Kidney epithelial cell (primary cell): Measurements from ENCODE around the gene CDK17. TPM values are rescaled to one million over a fixed set of nuclear protein-coding genes. Genes with fewer than 3 reads are reported as not detected.

Source experiments
- DNase-seq: peaks from one replicate; pipeline ENCODE4 v3.0.0-alpha.2; 2010; ENCODE audit warnings: low read depth
- H3K27me3 ChIP-seq: 2 replicates; pipeline ENCODE4 v1.6.0; 2011; ENCODE audit warnings: low read length; ENCODE audit not compliant: control insufficient read depth, insufficient read depth
- H3K36me3 ChIP-seq: 2 replicates; pipeline ENCODE4 v1.5.1; 2011; ENCODE audit warnings: low read length; ENCODE audit not compliant: control insufficient read depth, insufficient read depth
- H3K4me3 ChIP-seq: 2 replicates; pipeline ENCODE4 v1.5.1; 2011; ENCODE audit warnings: low read depth, mild to moderate bottlenecking, control low read depth, low read length
- total RNA-seq: library from RNA; depleted of rRNA; stranded (reverse); fragments of >200 nt; gene quantifications from 2 replicates; pipeline ENCODE4 v1.2.3, GENCODE V29; 2015
- TF ChIP-seq, protein P1 (sequence below): IDR thresholded peaks from 2 replicates; pipeline ENCODE4 v1.5.1; 2011; ENCODE audit warnings: mild to moderate bottlenecking, moderate library complexity, low read length, control low read depth, inconsistent platforms; ENCODE audit not compliant: insufficient read depth, poor library complexity, severe bottlenecking

Gene CDK17
- total RNA-seq, 1 donor from 2014 or later, result 46.4 TPM

DNA sequence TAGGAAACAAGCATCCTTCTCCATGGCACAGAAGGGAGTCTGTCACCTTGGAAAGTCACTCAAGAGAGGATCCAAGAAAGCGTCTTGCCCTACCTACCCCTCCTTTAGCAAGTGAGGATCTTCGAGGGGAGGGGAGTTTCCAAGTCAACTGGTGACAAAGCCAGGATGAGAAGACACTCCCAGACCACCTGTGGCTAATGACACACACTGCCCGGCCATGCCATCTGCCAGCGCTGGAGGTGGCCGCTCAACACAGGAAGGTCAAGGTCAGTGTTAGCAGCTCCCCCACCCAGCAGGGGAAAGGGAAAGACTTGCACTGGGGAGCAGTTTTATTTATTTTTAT is 164.8 kb downstream of the CDK17 start:
- no peak overlapping the region for H3K4me3 ChIP-seq
- peaks cover 1% of the 10 kb centered on the region for H3K36me3 ChIP-seq
- TF ChIP-seq, protein P1, sequence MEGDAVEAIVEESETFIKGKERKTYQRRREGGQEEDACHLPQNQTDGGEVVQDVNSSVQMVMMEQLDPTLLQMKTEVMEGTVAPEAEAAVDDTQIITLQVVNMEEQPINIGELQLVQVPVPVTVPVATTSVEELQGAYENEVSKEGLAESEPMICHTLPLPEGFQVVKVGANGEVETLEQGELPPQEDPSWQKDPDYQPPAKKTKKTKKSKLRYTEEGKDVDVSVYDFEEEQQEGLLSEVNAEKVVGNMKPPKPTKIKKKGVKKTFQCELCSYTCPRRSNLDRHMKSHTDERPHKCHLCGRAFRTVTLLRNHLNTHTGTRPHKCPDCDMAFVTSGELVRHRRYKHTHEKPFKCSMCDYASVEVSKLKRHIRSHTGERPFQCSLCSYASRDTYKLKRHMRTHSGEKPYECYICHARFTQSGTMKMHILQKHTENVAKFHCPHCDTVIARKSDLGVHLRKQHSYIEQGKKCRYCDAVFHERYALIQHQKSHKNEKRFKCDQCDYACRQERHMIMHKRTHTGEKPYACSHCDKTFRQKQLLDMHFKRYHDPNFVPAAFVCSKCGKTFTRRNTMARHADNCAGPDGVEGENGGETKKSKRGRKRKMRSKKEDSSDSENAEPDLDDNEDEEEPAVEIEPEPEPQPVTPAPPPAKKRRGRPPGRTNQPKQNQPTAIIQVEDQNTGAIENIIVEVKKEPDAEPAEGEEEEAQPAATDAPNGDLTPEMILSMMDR, result no peak
- no peak for DNase-seq
- no peaks in the 10 kb centered on the region for H3K27me3 ChIP-seq

DNA sequence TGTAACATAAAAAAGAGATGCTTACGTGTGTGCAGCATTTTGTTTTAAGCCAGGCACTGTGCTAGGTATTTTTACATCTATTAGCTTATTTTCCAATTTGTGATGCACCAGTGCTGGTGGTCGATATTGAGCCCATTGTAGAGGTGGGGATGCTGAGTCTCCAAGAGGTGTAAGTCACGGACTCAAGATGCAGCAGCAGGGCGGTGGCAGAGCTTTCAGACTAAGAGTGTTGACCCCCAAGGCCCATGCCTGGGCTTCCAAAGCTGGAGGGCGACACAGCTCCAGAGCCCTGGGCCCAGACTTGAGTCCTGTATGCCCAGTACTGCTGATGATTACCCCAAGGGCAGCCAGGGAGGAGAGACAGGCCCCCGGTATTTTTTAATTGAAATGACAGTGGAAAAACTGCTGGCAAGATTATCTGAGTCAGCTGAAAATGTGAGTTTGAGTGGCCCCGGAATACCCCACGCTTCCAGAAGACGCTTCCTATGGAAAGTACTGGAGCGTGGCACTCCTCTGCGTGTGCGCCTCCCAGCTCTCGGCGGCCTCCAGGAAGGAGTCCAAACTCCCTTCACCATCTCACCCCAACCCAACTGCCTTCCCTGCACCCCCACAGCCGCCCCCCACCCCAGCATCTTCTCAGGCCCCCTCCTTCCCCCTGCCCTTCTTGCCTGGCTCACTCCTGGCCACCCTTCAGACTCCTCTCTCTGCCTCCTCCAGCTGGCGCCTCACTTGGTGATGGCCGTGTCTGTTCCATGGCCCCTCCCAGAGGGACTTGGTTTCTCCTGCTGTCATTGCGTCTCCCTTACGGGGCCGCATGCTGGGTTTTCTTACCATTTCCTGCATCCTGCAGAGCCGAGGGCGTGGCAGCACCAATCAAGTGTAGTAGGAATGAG is 165.4 kb downstream of the CDK17 start:
- Histone ChIP-seq H3K4me3 (no peak overlapping the region), H3K36me3 (peaks cover 1% of the 10 kb centered on the region), H3K27me3 (no peaks in the 10 kb centered on the region)
- TF ChIP-seq, protein P1, result no peak
- no peak for DNase-seq

DNA sequence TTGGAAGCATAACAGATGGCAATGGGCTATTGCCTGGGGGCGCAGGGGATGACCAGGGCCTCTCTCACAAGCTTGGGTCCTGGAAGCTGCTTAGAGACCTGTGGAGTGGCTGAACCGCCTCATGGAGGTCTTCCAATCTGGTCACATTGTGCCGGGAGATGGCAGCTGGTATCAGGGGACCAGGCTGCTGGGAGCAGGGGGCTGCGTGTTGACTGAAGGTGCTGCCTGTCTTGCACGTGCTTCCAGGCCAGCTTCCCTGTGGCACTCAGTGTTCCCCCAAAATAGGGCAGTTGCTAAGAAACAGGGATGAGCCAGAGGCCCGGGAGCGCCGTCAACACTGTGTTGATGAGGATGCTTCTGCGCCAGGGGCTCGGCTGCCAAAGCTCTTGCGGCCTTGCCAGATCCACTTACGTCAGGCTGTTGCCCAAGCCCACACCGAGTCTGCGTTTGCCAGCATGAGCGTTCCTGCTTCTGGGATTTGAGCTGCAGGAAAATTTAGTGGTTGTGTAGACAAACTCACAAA is 166.2 kb downstream of the CDK17 start:
- TF ChIP-seq, protein P1, result no peak
- H3K4me3 ChIP-seq, result no peak overlapping the region
- H3K36me3 ChIP-seq, result peaks cover 1% of the 10 kb centered on the region
- DNase-seq, result no peak
- H3K27me3 ChIP-seq, result no peaks in the 10 kb centered on the region

DNA sequence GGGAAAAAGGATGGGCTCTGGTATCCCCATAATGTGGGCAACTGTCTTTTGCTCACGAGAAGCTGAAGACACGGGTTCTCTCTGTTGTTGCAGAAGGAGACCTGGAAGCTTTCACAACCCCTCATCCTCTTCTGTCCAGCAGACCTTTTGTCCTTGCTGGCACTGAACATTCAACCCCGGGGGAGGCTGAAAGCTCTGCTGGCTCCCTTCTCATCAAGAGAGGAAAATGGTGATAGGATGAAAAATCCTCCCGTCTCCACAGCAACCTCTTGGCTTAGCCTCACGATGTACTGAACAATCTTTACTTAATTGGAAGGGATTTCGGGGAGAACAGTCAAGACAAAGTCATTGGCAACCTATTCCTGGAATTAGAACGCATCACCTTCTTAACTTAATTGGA is 167.1 kb downstream of the CDK17 start:
- no peaks in the 10 kb centered on the region for H3K27me3 ChIP-seq
- DNase-seq, result no peak
- TF ChIP-seq, protein P1, result no peak
- H3K4me3 ChIP-seq, result no peak overlapping the region
- H3K36me3 ChIP-seq, result peaks cover 1% of the 10 kb centered on the region

DNA sequence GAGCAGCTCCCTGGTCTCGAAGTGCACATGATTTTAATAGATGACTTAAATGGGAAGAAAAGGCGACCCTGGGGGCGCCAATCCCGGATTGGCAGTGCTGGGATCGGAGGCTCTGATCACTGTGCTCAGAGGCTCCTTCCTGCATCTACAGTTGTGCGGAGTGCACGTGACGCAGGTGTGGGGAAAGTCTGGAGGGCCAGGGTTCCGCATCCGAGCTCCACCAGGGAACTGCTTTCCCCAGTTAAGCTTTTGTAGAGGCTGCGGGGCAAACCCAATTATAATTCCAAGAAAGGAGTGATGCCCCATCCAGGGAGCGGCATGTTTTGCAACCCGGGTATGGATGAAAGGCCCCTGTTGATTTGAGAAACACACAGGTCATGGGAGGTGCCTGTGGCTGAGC is 169.6 kb downstream of the CDK17 start:
- TF ChIP-seq, protein P1, result no peak
- Histone ChIP-seq H3K27me3 (no peaks in the 10 kb centered on the region), H3K4me3 (no peak overlapping the region), H3K36me3 (peaks cover 1% of the 10 kb centered on the region)
- no peak for DNase-seq

DNA sequence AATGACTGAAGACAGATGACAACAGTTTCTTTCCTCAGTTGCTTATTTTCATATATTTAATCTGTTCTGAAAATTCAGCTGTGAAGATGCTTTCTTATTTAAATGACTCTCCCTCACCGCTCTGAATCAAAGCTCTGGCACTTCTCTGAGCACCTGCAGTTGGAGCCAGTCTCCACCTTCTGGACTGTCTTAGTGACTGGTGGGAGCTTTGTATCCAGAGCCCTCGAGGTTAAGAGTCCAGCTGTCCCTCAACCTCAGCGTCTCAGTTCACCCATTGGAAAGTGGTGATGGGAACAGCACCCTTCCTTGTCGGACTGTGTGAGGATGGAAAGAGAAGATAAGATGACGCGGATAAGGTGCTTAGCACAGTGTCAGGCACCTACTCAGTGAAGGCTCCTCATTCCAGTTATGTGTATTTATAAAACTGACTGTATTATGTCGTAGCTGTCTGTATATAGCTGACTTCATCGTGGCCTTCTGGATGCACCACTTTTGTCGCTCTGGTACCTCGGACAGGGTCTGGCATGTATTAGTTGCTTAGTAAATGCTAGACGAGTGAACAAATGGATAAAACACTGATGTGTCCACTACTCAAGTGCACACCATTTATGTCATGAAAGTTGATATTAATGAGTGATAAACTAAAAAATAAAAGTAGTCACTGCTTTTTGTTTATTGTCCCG is 171.5 kb downstream of the CDK17 start:
- no peak for DNase-seq
- TF ChIP-seq, protein P1, result no peak
- H3K36me3 ChIP-seq, result no peaks in the 10 kb centered on the region

More for the DNA sequence above, 171.5 kb downstream of the CDK17 start:
- H3K4me3 ChIP-seq, result no peak overlapping the region
- no peaks in the 10 kb centered on the region for H3K27me3 ChIP-seq
